ENCODE measurements around the gene CACNA1G. TPM values are rescaled to one million over a fixed set of nuclear protein-coding genes. Genes with fewer than 3 reads are reported as not detected.

CACNA1G gene
- total RNA-seq, 4 donors from 2014 or later: under 0.01 to 28.9 (median 6.0) TPM

DNA sequence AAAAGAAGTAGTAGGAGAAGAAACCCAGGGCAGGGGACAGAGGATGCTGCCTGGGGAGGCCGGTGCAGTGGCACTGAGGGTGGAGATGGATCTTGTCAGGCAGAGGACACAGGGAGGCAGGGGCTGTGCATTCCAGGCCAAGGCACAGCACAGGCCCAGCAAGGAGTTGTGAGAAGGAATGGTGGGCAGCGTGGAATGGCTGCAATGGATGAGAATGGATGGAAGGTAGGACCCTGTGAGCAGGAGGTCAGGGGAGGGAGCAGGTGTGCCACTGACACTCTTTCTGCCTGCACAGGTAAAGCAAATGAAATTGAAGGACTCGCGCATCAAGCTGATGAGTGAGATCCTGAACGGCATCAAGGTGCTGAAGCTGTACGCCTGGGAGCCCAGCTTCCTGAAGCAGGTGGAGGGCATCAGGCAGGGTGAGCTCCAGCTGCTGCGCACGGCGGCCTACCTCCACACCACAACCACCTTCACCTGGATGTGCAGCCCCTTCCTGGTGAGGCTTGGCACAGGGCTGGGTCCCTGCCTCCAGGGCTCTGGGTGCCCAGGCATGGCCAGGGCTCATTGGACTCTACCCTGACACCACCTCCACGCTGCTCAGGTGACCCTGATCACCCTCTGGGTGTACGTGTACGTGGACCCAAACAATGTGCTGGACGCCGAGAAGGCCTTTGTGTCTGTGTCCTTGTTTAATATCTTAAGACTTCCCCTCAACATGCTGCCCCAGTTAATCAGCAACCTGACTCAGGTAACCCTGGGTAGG lies 106.9 kb downstream of the CACNA1G start:
- no peak overlapping the region for H3K4me3 ChIP-seq
- no peaks in the 10 kb centered on the region for H3K4me1 ChIP-seq
- no peaks in the 10 kb centered on the region for H3K9me3 ChIP-seq
- TF ChIP-seq POLR2A (IDR thresholded peaks at IDR 0.05): no peak
- TF ChIP-seq, protein P1, sequence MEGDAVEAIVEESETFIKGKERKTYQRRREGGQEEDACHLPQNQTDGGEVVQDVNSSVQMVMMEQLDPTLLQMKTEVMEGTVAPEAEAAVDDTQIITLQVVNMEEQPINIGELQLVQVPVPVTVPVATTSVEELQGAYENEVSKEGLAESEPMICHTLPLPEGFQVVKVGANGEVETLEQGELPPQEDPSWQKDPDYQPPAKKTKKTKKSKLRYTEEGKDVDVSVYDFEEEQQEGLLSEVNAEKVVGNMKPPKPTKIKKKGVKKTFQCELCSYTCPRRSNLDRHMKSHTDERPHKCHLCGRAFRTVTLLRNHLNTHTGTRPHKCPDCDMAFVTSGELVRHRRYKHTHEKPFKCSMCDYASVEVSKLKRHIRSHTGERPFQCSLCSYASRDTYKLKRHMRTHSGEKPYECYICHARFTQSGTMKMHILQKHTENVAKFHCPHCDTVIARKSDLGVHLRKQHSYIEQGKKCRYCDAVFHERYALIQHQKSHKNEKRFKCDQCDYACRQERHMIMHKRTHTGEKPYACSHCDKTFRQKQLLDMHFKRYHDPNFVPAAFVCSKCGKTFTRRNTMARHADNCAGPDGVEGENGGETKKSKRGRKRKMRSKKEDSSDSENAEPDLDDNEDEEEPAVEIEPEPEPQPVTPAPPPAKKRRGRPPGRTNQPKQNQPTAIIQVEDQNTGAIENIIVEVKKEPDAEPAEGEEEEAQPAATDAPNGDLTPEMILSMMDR (IDR thresholded peaks at IDR 0.05): no peak
- no peak for DNase-seq
- no peaks in the 10 kb centered on the region for H3K27me3 ChIP-seq
- H3K27ac ChIP-seq: no peak overlapping the region
- intact Hi-C loops (cut with DNase I; ENCODE audit: low total_unique reads): no loop called here
- no peaks in the 10 kb centered on the region for H3K36me3 ChIP-seq

DNA sequence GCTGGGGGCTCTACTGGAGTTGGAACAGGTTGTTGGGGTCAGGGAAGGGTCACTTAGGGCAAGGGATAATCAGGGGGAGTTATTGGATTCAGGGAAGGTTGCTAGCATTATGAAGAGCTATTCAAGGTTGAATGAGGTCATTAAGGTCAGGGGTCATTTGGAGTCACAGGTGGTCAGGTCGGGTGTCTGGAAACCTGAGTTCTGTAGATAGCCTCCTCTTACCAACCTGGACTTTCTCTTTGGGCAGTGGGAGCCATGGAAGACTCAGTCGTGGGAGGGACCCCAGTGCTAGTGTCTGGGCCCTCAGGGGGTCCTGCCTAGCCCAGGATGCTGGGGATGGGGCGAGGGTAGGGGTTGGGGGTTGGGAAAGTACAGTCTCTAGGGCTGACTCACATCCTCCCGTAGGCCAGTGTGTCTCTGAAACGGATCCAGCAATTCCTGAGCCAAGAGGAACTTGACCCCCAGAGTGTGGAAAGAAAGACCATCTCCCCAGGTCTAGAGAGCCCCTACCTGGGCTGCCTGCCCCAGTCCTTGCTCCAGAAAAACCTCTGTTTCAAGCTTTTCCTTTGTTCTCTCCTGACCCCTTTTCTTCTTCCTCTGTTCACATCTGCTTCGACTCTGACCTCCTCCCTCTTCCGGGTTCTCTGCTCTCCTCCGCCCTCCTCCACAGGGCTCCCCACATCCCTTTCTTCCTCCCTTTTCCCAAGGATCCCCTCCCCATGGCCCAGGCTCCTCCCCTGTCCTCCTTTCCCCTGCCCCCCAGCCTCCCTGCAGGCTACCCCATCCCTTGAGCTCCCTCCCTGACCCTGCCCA lies 107.7 kb downstream of the CACNA1G start:
- H3K27me3 ChIP-seq: no peaks in the 10 kb centered on the region
- H3K9me3 ChIP-seq: no peaks in the 10 kb centered on the region
- H3K4me3 ChIP-seq: no peak overlapping the region
- no peak overlapping the region for H3K27ac ChIP-seq
- intact Hi-C loops (cut with DNase I; ENCODE audit: low total_unique reads): no loop called here
- no peak for TF ChIP-seq POLR2A (IDR thresholded peaks at IDR 0.05)
- TF ChIP-seq, protein P1 (IDR thresholded peaks at IDR 0.05): no peak
- DNase-seq: no peak
- H3K4me1 ChIP-seq: no peaks in the 10 kb centered on the region
- no peaks in the 10 kb centered on the region for H3K36me3 ChIP-seq

DNA sequence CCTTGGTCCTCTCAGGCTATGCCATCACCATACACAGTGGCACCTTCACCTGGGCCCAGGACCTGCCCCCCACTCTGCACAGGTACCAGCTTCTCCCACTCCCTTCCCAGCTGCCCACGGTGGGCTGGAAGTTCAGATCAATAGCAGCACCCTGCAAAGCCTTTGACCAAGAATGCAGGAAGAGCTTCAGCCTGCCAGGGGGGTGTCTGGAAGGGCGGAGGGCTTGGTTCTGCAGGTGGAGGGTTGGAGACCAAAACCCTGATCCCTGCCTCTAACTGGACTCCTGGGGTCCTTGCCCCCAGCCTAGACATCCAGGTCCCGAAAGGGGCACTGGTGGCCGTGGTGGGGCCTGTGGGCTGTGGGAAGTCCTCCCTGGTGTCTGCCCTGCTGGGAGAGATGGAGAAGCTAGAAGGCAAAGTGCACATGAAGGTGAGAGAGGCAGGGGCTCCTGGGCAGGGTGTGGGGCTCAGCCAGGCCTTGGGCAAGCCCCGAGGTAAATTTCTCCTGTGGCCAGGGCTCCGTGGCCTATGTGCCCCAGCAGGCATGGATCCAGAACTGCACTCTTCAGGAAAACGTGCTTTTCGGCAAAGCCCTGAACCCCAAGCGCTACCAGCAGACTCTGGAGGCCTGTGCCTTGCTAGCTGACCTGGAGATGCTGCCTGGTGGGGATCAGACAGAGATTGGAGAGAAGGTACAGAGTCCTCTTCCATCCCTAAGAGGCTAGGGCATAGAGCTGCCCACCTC lies 108.5 kb downstream of the CACNA1G start:
- H3K27ac ChIP-seq: no peak overlapping the region
- H3K4me3 ChIP-seq: no peak overlapping the region
- no peaks in the 10 kb centered on the region for H3K36me3 ChIP-seq
- TF ChIP-seq, protein P1 (IDR thresholded peaks at IDR 0.05): no peak
- no peak for TF ChIP-seq POLR2A (IDR thresholded peaks at IDR 0.05)
- intact Hi-C loops (cut with DNase I; ENCODE audit: low total_unique reads): no loop called here
- DNase-seq: no peak
- no peaks in the 10 kb centered on the region for H3K27me3 ChIP-seq
- no peaks in the 10 kb centered on the region for H3K9me3 ChIP-seq
- no peaks in the 10 kb centered on the region for H3K4me1 ChIP-seq

DNA sequence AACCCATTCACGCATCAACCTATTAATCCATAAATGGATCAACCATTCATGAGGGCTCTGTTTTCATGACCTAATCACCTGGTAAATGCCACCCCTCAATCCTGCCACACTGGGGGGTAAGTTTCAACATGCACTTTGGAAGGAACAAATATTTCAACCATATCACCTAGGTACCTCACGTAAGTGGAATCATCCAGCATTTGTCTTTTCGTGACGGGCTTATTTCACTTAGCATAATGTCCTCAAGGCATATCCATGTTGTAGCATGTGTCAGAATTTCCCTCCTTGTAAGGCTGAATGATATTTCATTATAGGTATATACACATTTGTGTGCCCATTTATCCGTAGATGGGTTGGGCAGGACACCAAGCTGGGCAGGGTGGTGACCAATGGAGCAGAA lies 111.6 kb downstream of the CACNA1G start:
- no peaks in the 10 kb centered on the region for H3K36me3 ChIP-seq
- DNase-seq: no peak
- intact Hi-C loops (cut with DNase I; ENCODE audit: low total_unique reads): no loop called here
- TF ChIP-seq, protein P1 (IDR thresholded peaks at IDR 0.05): no peak
- TF ChIP-seq POLR2A (IDR thresholded peaks at IDR 0.05): no peak
- no peaks in the 10 kb centered on the region for H3K27me3 ChIP-seq
- H3K9me3 ChIP-seq: no peaks in the 10 kb centered on the region
- H3K4me3 ChIP-seq: no peak overlapping the region
- H3K27ac ChIP-seq: no peak overlapping the region
- H3K4me1 ChIP-seq: no peaks in the 10 kb centered on the region
